ENCODE measurements around the gene DNAJC7.

DNAJC7 gene

GRCh38 chr17:41974658-41975057 is 42.6 kb downstream of the DNAJC7 start:
- DNase-seq = no peak

DNA sequence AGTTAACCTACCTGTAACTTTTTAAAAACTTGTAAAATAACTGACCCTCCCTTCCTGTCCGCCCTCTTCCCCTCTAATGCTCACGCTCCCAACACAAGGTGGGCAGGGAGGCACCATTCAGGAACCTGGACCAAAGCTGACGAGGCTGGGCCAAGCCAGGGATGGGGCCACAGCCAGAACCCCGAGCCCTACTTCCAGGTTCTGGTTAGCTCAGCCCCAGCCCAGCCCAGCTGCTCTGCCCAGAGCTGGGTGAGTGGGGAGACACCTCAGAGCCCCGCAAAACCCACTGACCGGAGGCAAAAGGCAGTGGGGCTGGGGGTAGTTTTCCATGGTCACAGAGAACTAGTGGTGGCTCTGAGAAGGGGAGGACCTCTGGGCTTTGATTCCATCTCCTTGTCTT is 43.2 kb downstream of the DNAJC7 start:
- DNase-seq = no peak

DNA sequence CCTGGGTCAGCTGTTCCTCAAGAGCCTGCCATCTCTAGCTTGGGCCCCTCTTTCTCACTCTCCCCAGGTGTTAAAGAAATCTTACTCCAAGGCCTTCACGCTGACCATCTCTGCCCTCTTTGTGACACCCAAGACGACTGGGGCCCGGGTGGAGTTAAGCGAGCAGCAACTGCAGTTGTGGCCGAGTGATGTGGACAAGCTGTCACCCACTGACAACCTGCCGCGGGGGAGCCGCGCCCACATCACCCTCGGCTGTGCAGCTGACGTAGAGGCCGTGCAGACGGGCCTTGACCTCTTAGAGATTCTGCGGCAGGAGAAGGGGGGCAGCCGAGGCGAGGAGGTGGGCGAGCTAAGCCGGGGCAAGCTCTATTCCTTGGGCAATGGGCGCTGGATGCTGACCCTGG is 43.8 kb downstream of the DNAJC7 start:
- no peak for DNase-seq

DNA sequence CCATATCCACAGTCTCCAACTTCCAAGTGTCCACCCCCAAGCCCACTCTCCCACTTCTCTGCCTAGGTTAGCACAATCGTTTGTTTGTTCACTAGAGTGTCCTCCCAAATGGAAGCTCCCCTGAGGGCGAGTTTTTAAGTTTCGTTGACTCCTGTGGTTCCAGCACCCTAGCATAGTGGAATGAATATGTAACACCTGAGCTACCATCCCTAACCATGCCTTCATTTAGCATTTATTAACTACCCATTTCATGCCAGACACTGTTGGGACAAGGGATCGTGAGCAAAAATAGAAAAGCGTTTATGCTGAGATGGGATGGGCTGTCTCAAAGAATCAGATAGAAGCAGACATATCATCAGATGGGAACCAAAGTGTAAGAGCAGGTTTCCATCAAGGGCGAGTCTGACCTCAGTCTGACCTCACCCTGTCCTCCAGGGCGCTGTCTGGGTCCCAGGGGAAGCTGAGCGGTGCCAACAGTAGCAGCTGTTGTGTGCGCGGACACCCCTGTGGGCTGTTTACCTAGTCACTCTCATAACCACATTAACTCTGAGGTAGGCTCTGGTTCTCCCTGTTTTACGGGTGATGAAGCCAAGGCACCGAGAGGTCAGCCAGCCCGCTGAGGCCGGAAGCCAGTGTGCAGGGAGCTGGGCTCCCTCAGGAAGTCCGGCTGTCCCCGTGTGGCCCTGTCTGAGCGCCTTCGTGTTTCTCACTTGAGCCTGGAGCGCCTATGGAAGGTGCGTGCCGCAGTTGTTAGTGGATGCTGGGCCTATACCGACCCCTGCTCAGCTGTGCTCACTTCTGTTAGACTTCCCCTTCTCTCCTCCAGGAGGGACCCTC is 44.5 kb downstream of the DNAJC7 start:
- DNase-seq = no peak

DNA sequence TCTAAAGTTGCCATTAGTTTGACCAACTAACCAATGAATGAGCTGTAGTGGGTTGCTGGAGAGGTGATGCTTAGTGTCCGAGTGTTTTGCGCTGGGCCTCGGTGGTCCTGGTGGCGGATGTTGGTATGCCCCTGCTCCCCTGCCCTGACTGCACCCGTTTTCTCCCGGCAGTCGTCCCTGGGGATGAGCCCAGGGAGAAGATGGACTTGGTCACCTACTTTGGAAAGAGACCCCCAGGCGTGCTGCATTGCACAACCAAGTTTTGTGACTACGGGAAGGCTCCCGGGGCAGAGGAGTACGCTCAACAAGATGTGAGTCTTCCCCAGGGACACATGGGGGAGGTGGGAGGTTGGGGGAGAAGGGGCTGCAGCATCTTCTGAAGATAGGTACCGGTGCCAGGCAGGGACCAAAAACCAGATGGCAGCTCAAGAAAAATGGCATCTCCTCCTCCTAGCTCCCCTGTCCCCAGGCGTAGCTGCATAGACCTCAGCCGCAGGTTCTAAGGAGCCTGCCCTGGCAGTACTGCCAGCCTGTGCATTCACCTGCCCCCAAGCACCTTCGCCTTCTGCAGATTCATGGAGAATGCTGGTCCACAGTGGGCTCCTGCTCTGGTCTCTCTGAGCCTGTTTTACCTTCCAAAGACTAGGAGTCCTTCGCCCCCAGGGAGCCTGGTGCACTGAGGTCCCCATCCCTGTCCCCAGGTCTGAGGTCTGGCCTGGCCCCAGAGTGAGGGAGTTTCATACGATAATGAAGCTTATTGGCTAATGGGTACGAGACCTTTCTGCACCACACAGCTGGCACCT is 45.3 kb downstream of the DNAJC7 start:
- DNase-seq = no peak

DNA sequence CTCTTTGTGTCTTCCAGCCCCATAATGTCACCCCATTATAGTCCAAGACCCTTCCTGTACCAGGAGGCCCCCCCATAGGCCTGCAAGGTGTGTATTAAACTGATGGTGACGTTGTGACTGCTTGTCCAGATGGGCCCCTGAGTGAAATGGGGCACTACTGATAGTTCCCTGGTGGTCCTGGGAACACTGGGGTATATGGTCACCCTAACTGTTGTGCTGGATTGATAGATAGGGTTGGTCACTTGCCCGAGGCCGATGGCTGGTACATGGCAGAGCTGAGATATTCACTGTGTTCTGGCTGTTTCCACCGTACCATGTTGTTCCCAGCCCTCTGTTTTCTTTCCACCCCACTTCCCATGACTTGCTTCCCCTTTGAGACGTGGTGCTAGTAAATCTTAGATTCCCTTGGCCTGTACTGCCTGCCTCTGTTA is 46.3 kb downstream of the DNAJC7 start:
- no peak for DNase-seq

DNA sequence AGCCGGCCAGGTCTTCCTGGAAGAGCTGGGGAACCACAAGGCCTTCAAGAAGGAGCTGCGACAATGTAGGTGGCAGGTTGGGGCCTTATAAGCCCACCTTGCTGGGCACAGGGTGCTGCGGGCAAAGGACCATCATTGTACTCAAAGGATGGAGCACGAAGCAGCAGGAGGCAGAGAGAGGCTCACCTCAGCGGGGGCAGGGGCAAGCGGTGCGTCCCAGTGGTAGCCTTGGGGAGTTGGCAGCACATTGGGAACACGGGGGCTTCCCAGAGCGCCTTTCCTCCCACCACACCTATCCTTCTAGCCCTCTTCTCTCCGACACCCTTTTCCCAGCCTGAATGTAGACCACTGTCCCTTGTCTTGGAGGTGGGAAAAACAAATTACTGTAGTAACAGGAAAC is 48.6 kb downstream of the DNAJC7 start:
- DNase-seq = no peak

- DNase-seq = no peak
These were observed 49.2 kb downstream of the DNAJC7 start for GRCh38 chr17:41967921-41968578.

DNA sequence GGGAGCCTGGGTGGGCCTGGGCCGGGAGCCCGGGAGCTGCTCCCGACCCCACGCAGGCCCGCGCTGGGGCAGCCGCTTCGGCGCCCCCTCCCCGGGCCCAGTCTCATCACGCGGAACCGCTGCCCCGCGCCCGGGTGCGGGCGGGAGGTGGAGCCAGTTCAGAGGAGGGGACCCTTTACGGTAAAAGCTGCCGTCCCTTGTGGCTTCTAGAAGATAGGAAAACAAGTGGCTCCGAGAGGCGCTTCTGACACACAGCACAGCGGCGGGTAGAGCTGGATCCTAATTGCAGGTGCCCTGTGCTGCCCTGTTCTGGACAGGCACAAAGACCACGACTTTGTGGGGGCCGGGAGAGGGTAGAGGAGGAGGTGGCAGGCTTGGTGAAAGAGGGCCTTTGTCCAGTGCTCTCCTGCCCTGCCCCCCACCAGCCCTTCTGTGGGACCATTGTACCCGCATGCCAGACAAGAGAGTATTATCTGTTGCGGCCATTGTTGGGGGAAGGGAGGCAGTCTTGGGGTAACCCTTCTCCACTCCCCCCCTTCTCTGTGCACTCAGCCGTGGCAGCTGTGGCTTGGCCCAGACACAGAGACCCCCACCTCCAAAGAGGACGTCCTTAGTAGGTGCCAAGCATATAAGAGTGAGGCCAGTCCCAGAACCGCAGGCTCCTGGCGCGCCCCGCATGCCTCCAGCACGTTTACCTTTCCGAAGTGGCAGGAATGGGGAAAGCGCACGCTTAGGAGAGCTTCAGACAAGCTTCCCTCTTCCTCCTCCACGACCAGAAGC is 49.9 kb downstream of the DNAJC7 start:
- peak; percentile 37 for DNase-seq

DNA sequence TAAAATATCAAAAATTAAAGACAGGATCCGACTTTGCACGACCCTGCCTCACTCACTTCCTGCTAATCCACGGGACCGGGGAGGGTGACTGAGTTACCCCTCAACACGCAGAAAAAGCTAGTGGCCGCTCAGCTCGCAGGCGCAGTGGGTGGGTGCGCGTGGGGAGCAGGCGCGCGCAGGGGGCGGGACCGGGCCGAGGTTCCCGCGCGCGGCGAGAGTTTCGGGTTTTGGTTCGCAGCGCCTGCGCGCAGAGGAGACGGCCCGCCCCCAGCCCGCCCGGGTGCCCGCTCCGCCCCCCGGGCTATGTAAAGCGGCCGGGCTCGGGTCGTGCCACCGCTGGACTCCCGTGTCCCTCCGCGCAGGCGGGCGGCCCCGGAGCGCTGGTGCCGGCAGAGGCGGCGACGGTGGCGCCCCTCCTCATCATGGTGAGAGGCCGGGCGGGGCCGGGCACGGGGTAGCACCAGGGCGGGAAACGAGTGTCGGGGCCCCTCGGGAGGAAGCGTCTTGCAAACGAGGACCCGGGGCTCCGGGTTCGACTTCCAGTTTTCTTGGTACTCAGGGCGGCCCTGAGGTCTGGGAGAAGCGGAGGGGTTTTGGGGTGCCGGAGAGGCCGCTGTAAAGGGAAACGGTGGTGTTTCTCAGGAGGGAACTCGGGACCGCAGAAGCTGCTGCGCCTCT is 50.6 kb downstream of the DNAJC7 start, which contains the start of gene CNP:
Gene CNP, plus strand, starts transcription at position 333 of the 678 bp plus-strand sequence. Its CDS starts 90 bp downstream, at position 423.
- DNase-seq = peak; percentile 92

- peak; percentile 93 for DNase-seq
These were observed 51.4 kb downstream of the DNAJC7 start for GRCh38 chr17:41965694-41966462.

DNA sequence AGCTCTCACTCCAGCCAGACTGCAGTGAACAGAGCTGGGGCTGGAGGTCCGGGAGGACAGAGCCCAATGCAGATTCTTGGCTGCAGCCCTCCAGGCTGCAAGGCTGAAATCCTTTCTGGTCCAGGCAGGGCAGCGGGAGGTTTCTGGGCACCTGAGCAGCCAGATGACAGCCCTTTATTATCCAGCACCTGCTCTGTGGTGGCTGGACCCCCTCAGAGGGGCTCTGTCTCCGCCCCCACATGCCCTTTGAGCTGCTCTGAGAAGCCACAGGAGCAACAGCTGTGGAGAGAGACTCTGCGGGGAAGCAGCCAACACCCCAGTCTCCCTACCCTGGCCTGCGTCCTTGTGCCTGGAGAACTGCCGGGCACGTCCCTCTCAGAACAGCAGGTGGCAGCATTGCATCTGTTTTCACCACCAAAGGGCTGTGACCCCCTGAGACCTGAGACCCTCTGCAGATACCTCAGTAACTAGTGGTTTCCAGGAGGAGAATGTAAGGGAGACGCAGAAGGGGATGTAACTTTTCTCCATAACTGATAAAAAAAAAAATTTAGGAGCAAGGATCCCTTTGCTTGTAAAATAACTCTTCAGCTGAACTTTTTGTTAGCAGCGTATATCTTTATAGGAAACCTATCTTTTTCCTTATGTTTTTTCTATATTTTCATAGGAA is 54.3 kb downstream of the DNAJC7 start:
- peak; percentile 85 for DNase-seq

DNA sequence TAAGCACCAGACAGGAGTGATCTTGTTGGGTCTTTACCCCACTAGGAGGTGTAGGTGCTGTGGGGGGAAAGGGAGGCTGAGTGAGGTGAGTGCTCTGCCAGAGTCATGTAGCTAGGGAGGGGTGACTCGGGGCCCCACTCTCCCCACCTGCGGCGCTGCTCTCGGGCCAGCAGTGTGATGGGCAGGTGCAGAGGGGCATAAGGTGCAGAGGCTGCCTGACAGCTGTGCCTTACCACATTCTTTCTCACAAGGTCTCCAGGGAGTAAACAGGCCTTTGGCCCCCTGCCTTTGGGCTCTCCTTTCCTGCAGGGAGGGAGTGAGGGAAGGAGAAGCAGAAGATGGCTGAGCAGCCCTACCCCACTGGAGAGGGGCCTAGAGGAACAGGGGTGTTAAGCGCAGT is 55.1 kb downstream of the DNAJC7 start:
- peak; percentile 86 for DNase-seq

- peak; percentile 42 for DNase-seq
These were observed 57.7 kb downstream of the DNAJC7 start for GRCh38 chr17:41959336-41960095.

DNA sequence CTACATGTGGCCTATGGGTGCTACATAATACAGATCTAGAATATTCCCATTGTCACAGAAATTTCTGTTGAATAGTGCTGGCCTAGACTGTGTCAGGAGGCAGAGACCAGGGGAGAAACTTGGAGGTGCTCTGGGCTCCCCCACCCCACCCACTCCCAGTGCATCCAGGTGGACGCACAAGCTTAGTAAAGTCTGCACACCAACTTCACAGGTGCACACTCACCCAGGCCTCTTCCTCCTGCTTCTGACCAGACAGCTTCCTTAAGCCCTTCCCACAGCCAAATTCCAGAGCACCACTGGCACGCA is 58.3 kb downstream of the DNAJC7 start:
- DNase-seq = no peak

DNA sequence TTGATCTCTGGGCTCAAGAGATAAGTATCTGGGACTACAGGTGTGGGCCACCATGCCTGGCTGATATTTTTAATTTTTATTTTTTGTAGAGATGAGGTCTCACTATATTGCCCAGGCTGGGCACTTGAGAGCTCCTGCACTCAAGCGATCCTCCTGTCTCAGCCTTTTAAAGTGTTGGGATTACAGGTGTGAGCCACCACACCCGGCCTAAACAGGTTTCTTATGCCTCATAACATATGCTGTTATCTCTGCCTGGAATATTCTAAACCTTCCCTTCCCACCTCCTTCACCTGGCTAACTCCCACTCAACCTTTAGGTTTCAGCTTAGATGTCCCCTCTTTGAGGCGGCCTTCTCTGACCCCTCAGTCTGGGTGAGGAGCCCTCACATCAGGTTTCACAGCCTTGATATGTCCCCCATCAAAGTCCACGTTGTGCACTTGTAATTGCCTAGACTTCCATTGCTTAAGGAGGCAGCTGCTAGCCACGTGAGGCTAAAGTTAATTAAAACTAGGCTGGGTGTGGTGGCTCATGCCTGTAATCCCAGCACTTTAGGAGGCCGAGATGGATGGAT is 59.3 kb downstream of the DNAJC7 start:
- DNase-seq = no peak

DNA sequence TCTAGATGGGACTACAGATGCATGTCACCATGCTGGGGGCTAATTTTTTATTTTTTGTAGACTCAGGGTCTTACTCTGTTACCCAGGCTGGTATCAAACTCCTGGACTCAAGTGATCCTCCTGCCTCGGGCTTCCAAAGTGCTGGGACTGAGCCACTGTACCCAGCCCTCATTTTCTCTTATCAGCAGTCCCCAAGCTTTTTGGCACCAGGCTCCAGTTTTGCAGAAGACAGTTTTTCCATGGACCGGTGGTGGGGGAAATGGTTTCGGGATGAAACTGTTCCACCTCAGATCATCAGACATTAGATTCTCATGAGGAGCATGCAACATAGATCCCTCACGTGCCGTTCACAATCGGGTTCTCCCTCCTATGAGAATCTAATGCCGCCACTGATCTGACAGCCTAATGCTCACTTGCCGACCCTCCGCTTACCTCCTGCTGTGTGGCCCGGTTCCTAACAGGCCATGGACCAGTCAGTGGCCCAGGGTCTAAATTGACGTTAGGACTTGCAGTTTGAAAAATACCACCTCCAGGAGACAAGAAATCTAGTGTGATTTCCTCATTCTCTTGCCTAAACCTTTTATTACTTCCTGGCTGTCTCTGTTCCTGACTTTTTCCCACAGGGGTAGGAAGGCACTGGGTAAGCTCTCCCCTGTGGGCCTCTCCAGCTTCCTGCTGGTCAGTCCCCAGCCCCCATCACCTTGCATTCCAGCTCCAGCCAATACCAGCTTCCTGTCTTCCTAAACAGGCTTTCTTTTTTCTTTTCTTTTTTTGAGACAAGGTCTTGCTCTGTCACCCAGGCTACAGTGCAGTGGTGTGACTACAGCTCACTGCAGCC is 60.0 kb downstream of the DNAJC7 start:
- no peak for DNase-seq

GRCh38 chr17:41956522-41956921 is 60.7 kb downstream of the DNAJC7 start:
- no peak for DNase-seq

All from RPMI8226 (cell line).